Neural progenitor cell (in vitro differentiated cells): ENCODE data around the gene CTIF.

Source experiments
- EZH2 ChIP-seq: fragments of 200-600 bp; sonication (generic); IDR thresholded peaks from 2 replicates; pipeline ENCODE4 v1.6.1; 2017; ENCODE audit warnings: antibody characterized with exemption, mild to moderate bottlenecking, moderate library complexity
- TF ChIP-seq, protein P1 (sequence below): fragments of 200-600 bp; sonication (generic); IDR thresholded peaks from 2 replicates; pipeline ENCODE4 v1.5.1; 2017; ENCODE audit warnings: antibody characterized with exemption, mild to moderate bottlenecking

DNA sequence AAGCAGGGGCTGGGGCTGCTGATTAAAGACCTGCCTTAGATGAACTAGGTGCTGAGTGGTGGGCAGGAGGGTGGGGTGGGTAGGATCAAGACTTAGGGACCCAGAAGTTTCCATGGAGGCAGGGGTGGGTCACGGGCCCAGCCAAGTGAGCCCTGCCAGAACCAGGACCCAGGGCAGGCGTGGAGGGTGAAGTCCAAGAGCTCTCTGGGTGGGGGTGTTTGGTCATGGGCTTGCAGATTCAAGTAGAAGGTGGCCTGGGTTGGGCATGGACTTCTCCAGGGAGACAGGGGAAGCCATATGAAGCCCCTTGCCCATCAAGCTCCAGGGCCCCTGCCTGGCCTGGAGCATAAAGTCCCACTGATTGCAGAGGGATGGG is 243.1 kb downstream of the CTIF start:
- TF ChIP-seq, protein P1, sequence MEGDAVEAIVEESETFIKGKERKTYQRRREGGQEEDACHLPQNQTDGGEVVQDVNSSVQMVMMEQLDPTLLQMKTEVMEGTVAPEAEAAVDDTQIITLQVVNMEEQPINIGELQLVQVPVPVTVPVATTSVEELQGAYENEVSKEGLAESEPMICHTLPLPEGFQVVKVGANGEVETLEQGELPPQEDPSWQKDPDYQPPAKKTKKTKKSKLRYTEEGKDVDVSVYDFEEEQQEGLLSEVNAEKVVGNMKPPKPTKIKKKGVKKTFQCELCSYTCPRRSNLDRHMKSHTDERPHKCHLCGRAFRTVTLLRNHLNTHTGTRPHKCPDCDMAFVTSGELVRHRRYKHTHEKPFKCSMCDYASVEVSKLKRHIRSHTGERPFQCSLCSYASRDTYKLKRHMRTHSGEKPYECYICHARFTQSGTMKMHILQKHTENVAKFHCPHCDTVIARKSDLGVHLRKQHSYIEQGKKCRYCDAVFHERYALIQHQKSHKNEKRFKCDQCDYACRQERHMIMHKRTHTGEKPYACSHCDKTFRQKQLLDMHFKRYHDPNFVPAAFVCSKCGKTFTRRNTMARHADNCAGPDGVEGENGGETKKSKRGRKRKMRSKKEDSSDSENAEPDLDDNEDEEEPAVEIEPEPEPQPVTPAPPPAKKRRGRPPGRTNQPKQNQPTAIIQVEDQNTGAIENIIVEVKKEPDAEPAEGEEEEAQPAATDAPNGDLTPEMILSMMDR: no peak
- TF ChIP-seq EZH2: no peak
